Sigmoid colon (tissue), 4 donors: ENCODE measurements around the gene FUT1.

Source experiments
- EP300 ChIP-seq, 4 donors: sonication (generic); formaldehyde crosslinking; IDR thresholded peaks; one replicate each; pipeline ENCODE4 v1.6.1; 2017; ENCODE audit warnings: antibody characterized with exemption in 4 of 4
- POLR2A ChIP-seq, 2 donors: fragments of 450-650 bp; IDR thresholded peaks; one replicate each; pipeline ENCODE4 v1.6.1; 2016; ENCODE audit warnings: antibody characterized with exemption in 2 of 2, mild to moderate bottlenecking in 2 of 2, moderate library complexity in 2 of 2
- POLR2AphosphoS5 ChIP-seq, 4 donors: sonication (generic); formaldehyde crosslinking; IDR thresholded peaks; one replicate each; pipeline ENCODE4 v1.6.1; 2017; ENCODE audit warnings: antibody characterized with exemption in 4 of 4
- TF ChIP-seq, protein P1 (sequence below), 4 experiments: fragments of 450-650 bp in 3 of 4; fragments of 200-600 bp in 1 of 4; IDR thresholded peaks; one replicate each; pipeline ENCODE4 v1.5.1; 2016 to 2019; ENCODE audit warnings: antibody characterized with exemption in 4 of 4, mild to moderate bottlenecking in 3 of 4, moderate library complexity in 2 of 4

- TF ChIP-seq POLR2A (IDR thresholded peaks at IDR 0.05) (no peak), POLR2AphosphoS5 (IDR thresholded peaks at IDR 0.05) (no peak), EP300 (IDR thresholded peaks at IDR 0.05) (no peak)
- TF ChIP-seq, protein P1, sequence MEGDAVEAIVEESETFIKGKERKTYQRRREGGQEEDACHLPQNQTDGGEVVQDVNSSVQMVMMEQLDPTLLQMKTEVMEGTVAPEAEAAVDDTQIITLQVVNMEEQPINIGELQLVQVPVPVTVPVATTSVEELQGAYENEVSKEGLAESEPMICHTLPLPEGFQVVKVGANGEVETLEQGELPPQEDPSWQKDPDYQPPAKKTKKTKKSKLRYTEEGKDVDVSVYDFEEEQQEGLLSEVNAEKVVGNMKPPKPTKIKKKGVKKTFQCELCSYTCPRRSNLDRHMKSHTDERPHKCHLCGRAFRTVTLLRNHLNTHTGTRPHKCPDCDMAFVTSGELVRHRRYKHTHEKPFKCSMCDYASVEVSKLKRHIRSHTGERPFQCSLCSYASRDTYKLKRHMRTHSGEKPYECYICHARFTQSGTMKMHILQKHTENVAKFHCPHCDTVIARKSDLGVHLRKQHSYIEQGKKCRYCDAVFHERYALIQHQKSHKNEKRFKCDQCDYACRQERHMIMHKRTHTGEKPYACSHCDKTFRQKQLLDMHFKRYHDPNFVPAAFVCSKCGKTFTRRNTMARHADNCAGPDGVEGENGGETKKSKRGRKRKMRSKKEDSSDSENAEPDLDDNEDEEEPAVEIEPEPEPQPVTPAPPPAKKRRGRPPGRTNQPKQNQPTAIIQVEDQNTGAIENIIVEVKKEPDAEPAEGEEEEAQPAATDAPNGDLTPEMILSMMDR (IDR thresholded peaks at IDR 0.05), result no peak
These were observed 17.3 kb downstream of the FUT1 start for GRCh38 chr19:48735031-48735615.
